Testis (tissue), 3 donors: ENCODE data around the gene TARDBP. TPM values are rescaled to one million over a fixed set of nuclear protein-coding genes. Genes with fewer than 3 reads are reported as not detected.

Experiments
- DNase-seq: peaks from one replicate; pipeline ENCODE4 v3.0.0-alpha.2; 2019
- H3K27ac ChIP-seq, 2 donors: fragments of 200-600 bp; sonication (generic); one replicate each; pipeline ENCODE4 v1.5.1; 2019
- H3K27me3 ChIP-seq: fragments of 200-600 bp; sonication (generic); one replicate; pipeline ENCODE4 v1.5.1; 2019
- H3K36me3 ChIP-seq: fragments of 200-600 bp; sonication (generic); one replicate; pipeline ENCODE4 v1.5.1; 2017; ENCODE audit warnings: low read depth; ENCODE audit errors: missing control alignments
- H3K4me1 ChIP-seq: fragments of 200-600 bp; sonication (generic); one replicate; pipeline ENCODE4 v1.5.1; 2019
- H3K4me3 ChIP-seq, 2 donors: fragments of 200-600 bp; sonication (generic); one replicate each; pipeline ENCODE4 v1.5.1; 2017 to 2019
- H3K9me3 ChIP-seq: fragments of 200-600 bp; sonication (generic); one replicate; pipeline ENCODE4 v1.5.1; 2017
- CTCF ChIP-seq, 3 experiments: fragments of 450-650 bp in 2 of 3; fragments of 200-600 bp in 1 of 3; sonication (generic) in 1 of 3; IDR thresholded peaks; one replicate each; pipeline ENCODE4 v1.5.1; 2016 to 2019; ENCODE audit warnings: antibody characterized with exemption in 3 of 3, mild to moderate bottlenecking in 2 of 3, moderate library complexity in 1 of 3
- POLR2A ChIP-seq: fragments of 450-650 bp; IDR thresholded peaks from one replicate; pipeline ENCODE4 v1.6.1; 2017; ENCODE audit warnings: antibody characterized with exemption, mild to moderate bottlenecking, moderate library complexity
- WGBS, 2 donors: methylation state at CpG; one replicate each; pipeline ENCODE4 v1.1.5; 2018; 5-methylcytosine and 5-hydroxymethylcytosine counted together
- intact Hi-C: fragments of 100-400 bp; cut with DNase I; formaldehyde crosslinking; loops from one replicate; pipeline ENCODE4 v1.15.1; 2023; ENCODE audit warnings: low total_unique reads
- polyA plus RNA-seq: library from polyadenylated mRNA; stranded (reverse); fragments of 350-450 nt; fragmentation: Illumina TruSeq; extraction: RNeasy Lipid Tissue Mini Kit (QIAGEN cat#74804); gene quantifications from one replicate; pipeline ENCODE4 v1.2.3, GENCODE V29; 2014; ENCODE audit warnings: low read depth, low replicate concordance; ENCODE audit not compliant: insufficient read depth
- total RNA-seq, 2 donors: library from RNA; depleted of rRNA; stranded (reverse); fragments of >200 nt; gene quantifications; one replicate each; pipeline ENCODE4 v1.2.3, GENCODE V29; 2016

TARDBP gene
- total and polyA plus RNA-seq, 3 donors from 2014 or later = 142 to 207 (median 185) TPM

DNA sequence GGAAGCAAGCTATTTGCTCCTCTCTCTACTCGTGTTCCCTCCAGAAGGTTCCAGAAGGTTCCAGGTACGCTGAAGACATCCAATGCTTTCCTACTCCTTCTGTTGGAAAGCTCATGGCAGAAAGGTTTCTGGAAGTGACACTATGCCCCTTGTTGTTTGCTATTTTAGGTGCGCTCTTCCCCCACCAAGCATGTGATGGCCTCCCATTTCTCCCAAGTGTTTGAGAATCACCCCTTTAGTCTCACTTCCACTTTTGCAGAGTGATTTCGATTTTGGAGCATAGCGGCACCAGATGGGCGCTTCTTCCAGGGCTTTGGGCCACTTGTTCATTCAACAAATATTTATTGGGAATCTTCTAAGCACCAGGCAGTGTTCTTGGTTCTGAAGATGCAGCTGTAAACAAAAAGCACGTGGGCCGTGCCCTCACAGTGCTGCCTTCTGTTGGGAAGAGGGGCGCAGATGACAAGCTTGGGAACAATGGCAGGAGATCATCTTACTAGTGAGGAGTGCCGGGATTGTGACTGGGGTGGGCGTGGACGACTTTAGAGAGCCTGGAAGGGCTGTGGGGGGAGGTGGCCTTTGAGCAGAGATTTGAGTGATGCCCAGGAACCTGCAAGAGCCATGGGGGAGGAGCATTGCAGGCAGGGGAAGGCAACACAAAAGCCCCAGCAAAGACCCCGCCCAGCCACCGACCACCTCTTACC is 43.0 kb upstream of the TARDBP start:
- no peaks in the 10 kb centered on the region for H3K27me3 ChIP-seq
- H3K36me3 ChIP-seq = no peaks in the 10 kb centered on the region
- no peaks in the 10 kb centered on the region for H3K9me3 ChIP-seq
- no peak overlapping the region for H3K4me3 ChIP-seq
- H3K27ac ChIP-seq = no peak overlapping the region
- no peak for DNase-seq
- WGBS, 2 donors = 84 to 90% methylated on average over 14 of the region's 14 CpGs
- TF ChIP-seq POLR2A = no peak
- TF ChIP-seq CTCF (IDR thresholded peaks at IDR 0.05) = no peak
- no peaks in the 10 kb centered on the region for H3K4me1 ChIP-seq
- intact Hi-C loops = no loop called here

DNA sequence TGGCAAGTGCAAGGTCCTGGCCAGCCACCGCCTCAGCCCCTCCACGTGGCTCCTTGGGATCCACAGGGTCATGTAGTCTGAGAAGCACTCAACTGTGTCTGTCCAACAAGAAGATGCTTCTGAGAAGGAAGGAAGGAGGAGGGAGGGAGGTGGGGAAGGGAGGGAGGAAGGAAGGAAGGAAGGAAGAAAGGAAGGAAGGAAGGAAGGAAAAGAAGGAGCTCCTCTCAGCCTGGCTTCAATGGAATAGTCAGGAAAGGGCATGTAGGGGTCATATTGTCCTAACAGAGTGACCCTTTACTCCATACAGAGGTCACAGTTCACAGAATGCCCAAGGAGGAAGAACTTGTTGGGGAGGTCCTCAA is 42.5 kb upstream of the TARDBP start:
- DNase-seq = no peak
- Histone ChIP-seq H3K27me3 (no peaks in the 10 kb centered on the region), H3K9me3 (no peaks in the 10 kb centered on the region), H3K4me1 (no peaks in the 10 kb centered on the region), H3K27ac (no peak overlapping the region), H3K36me3 (no peaks in the 10 kb centered on the region), H3K4me3 (no peak overlapping the region)
- WGBS, 2 donors = 64 to 73% methylated on average over 2 of the region's 2 CpGs
- TF ChIP-seq CTCF (IDR thresholded peaks at IDR 0.05) (no peak), POLR2A (no peak)
- intact Hi-C loops = no loop called here

- peak; percentile 64 for DNase-seq
Observed at GRCh38 chr1:10973552-10973951, 38.9 kb upstream of the TARDBP start.

GRCh38 chr1:10973956-10974881 is 38.2 kb upstream of the TARDBP start:
- intact Hi-C loops = no loop called here
- H3K27ac ChIP-seq = no peak overlapping the region
- 82 to 89% methylated on average over 16 to 17 of the region's 17 CpGs for WGBS, 2 donors

More at GRCh38 chr1:10973552-10973951, 38.9 kb upstream of the TARDBP start:
- WGBS, 2 donors = 53 to 57% methylated on average over 1 to 8 of the region's 10 CpGs
- no peak overlapping the region for H3K27ac ChIP-seq
- H3K36me3 ChIP-seq = no peaks in the 10 kb centered on the region
- TF ChIP-seq POLR2A (no peak), CTCF (IDR thresholded peaks at IDR 0.05) (no peak)
- H3K27me3 ChIP-seq = no peaks in the 10 kb centered on the region
- H3K9me3 ChIP-seq = no peaks in the 10 kb centered on the region
- no peak overlapping the region for H3K4me3 ChIP-seq
- intact Hi-C loops = no loop called here
- no peaks in the 10 kb centered on the region for H3K4me1 ChIP-seq

More at GRCh38 chr1:10973956-10974881, 38.2 kb upstream of the TARDBP start:
- Histone ChIP-seq H3K4me1 (no peaks in the 10 kb centered on the region), H3K9me3 (no peaks in the 10 kb centered on the region), H3K4me3 (no peak overlapping the region), H3K36me3 (no peaks in the 10 kb centered on the region), H3K27me3 (no peaks in the 10 kb centered on the region)
- no peak for DNase-seq
- TF ChIP-seq CTCF (IDR thresholded peaks at IDR 0.05) = no peak
- no peak for TF ChIP-seq POLR2A
